AG04449 (cell line): ENCODE measurements around the gene ARPC1A.

Experiments used
- CTCF ChIA-PET: fragments of 350-600 bp; formaldehyde crosslinking; extraction: SDS; loops from one replicate; lab custom pipeline; 2021; ENCODE audit warnings: antibody characterized with exemption; lab: Yijun Ruan, JAX
- POLR2A ChIA-PET: fragments of 400-600, 350-600 bp; formaldehyde crosslinking; extraction: SDS; loops from one replicate; lab custom pipeline; 2020; ENCODE audit warnings: antibody characterized with exemption, inconsistent platforms; lab: Yijun Ruan, JAX
- DNase-seq: peaks from one replicate; pipeline ENCODE4 v3.0.0-alpha.2; 2010; ENCODE audit warnings: low read depth, low spot score
- H3K4me3 ChIP-seq: 2 replicates; pipeline ENCODE4 v1.5.1; 2011; ENCODE audit warnings: low read depth, mild to moderate bottlenecking, control low read depth, low read length
- CTCF ChIP-seq: IDR thresholded peaks from one replicate; pipeline ENCODE4 v1.5.1; 2011; ENCODE audit warnings: mild to moderate bottlenecking, moderate library complexity, low read length, control low read depth, inconsistent platforms; ENCODE audit not compliant: insufficient read depth; ENCODE audit errors: missing control alignments

The ARPC1A gene

DNA sequence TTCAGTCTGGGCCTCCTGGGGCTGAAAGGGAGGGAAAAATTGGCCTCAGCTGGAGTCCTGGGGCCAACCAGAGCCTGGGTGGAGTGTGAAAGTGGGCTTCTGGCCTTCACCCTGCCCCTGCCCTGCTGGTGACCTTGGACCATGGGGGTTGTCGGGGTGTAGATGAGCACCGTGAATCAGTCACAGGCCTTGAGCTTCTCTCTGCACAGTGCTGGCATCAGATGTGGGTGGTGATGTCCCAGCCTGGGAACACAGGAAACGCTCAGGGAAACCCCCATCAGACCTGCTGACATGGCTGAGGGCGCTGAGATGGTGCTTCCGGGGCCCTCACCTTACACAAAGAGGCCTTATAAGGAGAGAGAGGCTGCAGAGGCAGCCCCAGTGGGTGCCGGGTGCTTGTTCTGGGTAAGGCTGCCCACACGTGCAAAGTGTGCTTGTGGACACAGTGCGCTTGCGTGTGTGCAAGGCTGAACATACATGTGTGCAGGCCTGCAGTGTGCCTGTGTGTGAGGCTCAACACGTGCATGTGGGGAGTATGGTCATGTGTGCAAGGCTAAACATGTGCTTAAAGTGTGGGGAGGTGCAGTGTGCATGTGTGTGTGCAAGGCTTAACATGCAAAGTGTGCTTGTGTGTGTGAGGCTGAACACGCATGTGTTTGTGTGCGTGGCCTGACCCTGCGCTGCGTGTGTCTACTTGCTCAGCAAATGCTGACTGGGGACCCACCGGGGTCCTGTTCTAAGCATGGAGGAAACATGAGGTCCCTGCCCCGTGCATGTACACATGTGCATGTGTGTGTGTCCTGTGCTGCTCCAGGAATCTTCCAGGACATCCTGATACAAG lies 55.3 kb downstream of the ARPC1A start:
- TF ChIP-seq CTCF, result no peak
- no peak for DNase-seq
- no peak overlapping the region for H3K4me3 ChIP-seq
- CTCF ChIA-PET, result no interaction called here
- POLR2A ChIA-PET, result no interaction called here

DNA sequence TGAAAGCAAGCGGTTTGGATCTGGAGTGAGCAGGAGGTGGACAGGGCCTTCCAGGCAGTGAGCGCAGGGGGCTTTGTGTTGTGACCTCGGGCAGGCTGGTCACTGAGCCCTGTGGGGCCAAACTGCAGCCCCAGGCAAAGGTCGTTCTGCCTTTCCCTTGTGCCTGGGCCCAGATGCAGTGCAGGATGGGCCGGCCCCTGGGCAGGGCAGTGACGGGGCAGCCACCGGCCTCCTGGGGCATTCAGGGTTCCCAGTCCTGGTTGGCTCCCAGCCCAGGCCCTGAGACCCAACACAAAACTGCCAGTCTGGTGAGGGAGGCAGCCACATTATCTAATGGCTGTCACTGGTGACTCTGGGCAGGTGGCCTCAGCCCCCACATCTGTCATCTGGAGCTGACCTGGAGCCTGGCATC lies 56.0 kb downstream of the ARPC1A start:
- DNase-seq, result no peak
- TF ChIP-seq CTCF, result no peak
- H3K4me3 ChIP-seq, result no peak overlapping the region
- ChIA-PET POLR2A (no interaction called here), CTCF (no interaction called here)

GRCh38 chr7:99383203-99383602 lies 57.5 kb downstream of the ARPC1A start:
- ChIA-PET POLR2A (interaction anchor here (0.7 kb wide), 1 partner anchor 34 kb away, joined by 3 read pairs; no protein-coding TSS in a partner anchor), CTCF (interaction anchor here (1.2 kb wide), 1 partner anchor 23 kb away, joined by 4 read pairs; no protein-coding TSS in a partner anchor)
- DNase-seq, result no peak
- TF ChIP-seq CTCF, result no peak
- no peak overlapping the region for H3K4me3 ChIP-seq

DNA sequence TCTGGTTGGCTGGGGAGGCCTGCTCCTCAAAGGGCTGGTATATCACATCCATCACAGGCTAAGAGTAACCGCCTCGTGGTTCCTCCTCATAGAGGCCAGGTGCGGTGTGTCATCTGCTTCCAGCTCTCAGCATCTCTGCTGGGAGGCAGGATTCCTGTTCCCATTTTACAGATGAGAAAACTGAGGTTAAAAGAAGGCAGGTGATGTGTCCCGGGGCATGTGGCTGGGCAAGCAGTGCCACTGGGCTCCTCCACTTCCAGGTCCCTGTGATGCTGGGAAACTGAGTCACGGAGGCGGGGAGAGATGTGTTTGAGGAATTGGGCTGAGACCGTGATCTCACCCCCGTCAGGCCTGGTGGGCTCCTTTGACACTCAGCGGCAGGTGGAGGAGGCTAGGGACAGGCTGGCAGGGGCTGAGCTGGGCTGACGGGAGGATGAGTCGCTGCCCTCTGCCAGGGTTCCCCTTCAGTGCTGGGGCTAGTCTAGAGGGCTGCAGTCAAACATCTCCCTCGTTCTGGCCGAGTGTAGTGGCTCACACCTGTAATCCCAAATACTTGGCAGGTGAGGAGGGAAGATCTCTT lies 58.2 kb downstream of the ARPC1A start:
- DNase-seq, result no peak
- H3K4me3 ChIP-seq, result no peak overlapping the region
- CTCF ChIA-PET, result interaction anchor here (1.2 kb wide), 1 partner anchor 23 kb away, joined by 4 read pairs; no protein-coding TSS in a partner anchor
- TF ChIP-seq CTCF, result no peak
- POLR2A ChIA-PET, result no interaction called here

- CTCF ChIA-PET, result no interaction called here
- no peak for TF ChIP-seq CTCF
- POLR2A ChIA-PET, result no interaction called here
- no peak for DNase-seq
- H3K4me3 ChIP-seq, result no peak overlapping the region
Measured at GRCh38 chr7:99384523-99384922, 58.8 kb downstream of the ARPC1A start.

DNA sequence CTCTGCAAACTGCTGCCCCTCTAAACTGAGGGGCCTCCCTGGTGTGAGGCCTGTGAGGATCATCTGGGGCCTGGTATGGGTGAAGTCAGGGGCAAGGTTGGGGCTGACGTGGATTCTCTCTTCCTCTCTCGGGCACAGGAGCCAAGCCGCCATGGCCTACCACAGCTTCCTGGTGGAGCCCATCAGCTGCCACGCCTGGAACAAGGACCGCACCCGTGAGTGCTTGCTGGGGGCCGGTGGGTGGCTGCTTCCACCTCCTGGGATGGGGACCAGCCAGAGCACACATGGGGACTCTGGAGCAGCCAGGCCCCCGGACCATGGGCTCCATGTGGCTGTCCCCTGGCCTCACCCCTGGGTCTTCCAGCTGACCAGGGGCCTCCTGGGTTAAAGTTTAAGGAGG lies 59.9 kb downstream of the ARPC1A start:
- ChIA-PET POLR2A (interaction anchor here (1.6 kb wide), 1 partner anchor 9 kb away, joined by 4 read pairs; no protein-coding TSS in a partner anchor), CTCF (interaction anchor here (0.7 kb wide), 1 partner anchor 1187 kb away, joined by 3 read pairs; no protein-coding TSS in a partner anchor)
- DNase-seq, result no peak
- no peak for TF ChIP-seq CTCF
- no peak overlapping the region for H3K4me3 ChIP-seq
